T follicular helper cell (primary cell): Measurements from ENCODE around the gene ANTXRL.
"Not testable (repeated sequence)": the region's sequence is repeated elsewhere in the genome, so short reads cannot be mapped to it uniquely, and the experiment has no call there.

Source experiments
- DNase-seq: peaks from one replicate; pipeline ENCODE4 v3.0.0-alpha.2; 2020; ENCODE audit warnings: low read depth

Gene ANTXRL

DNA sequence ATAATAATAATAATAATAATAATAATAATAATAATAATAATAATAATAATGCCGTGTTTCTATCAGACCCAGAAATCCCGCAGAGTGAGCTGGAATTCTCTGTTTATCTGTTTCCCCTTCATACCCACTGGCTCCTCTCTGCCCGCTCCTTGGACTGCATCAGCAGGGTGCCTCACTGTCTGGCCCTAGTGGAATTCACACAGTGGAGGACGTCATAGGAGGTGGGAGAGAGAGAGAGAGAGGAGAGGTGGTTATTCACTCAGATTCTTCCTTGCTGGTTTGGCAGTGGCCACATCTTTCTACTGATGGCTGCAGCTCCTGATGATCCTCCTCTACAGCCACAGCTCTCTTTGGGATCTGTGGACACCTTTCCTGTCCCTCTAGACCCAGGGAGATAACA, 78.7 kb downstream of the ANTXRL start:
- not testable (repeated sequence) for DNase-seq

GRCh38 chr10:46367209-46367608, 80.4 kb downstream of the ANTXRL start:
- not testable (repeated sequence) for DNase-seq

DNA sequence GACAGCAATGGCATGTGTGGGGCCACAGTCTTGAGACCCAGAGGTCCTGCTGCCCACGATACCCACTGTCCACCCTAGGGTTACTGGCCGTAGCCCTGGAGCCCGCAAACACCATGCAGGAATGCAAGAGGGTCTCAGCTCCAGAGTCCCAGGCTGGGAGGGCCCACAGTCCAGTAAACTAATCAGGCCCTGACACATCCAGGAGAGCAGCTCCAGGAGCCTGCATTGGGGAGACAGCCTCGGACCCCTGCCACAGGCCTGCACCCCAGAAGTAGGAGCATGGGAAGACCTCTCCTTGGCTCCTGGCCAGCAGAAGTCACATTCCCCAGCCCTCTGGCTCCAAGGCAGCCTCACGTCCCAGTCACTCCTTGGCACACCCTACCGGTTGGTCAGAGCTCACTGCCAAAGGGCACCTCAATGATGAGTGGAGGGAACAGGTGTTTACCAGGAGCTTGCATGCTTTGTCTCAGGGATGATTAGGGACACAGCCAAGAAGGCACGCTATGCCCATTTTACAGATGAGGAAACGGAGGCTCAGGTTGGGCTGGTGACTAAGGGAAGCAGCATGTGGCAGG, 81.0 kb downstream of the ANTXRL start:
- DNase-seq: not testable (repeated sequence)

GRCh38 chr10:46368956-46369355, 82.2 kb downstream of the ANTXRL start:
- not testable (repeated sequence) for DNase-seq

DNA sequence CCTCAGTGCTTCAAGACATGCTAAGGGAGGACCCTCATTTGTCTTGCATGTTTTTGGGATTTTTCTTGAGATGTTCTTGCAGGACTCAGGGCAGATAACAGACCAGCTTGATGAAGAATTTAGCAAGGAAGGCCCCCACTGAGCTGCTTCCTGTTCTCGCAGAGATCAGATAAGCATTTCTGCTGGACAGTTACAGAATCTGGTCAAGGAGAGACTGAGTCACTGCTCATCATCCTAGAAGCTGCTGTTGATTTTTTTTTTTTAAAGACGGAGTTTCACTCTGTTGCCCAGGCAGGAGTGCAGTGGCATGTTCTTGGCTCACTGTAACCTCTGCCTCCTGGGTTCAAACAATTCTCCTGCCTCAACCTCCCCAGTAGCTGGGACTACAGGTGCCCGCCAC, 87.6 kb downstream of the ANTXRL start:
- DNase-seq: not testable (repeated sequence)

- DNase-seq: not testable (repeated sequence)
Observed at GRCh38 chr10:46375406-46375805, 88.6 kb downstream of the ANTXRL start, which contains the start of gene ANXA8L1. Gene ANXA8L1, plus strand, starts transcription at chr10:46375776. Its CDS starts 76 bp downstream, at chr10:46375852.

GRCh38 chr10:46377022-46377421, 90.2 kb downstream of the ANTXRL start:
- not testable (repeated sequence) for DNase-seq

GRCh38 chr10:46377651-46378050, 90.9 kb downstream of the ANTXRL start:
- DNase-seq: not testable (repeated sequence)

- DNase-seq: not testable (repeated sequence)
Observed at GRCh38 chr10:46378108-46378507, 91.3 kb downstream of the ANTXRL start.

GRCh38 chr10:46379233-46379848, 92.5 kb downstream of the ANTXRL start:
- DNase-seq: not testable (repeated sequence)
